HepG2 (cell line): ENCODE results near the gene ANO10. TPM values are rescaled to one million over a fixed set of nuclear protein-coding genes. Genes with fewer than 3 reads are reported as not detected.

Source experiments
- CSRNP2 ChIP-seq: sonication (generic); formaldehyde crosslinking; conservative IDR thresholded peaks from 2 replicates; pipeline ENCODE4 v1.8.0; 2022; ENCODE audit warnings: low read depth, missing genetic modification reagents
- HOMEZ ChIP-seq: IDR thresholded peaks from 2 replicates; pipeline ENCODE4 v1.6.1; 2016; ENCODE audit warnings: low read depth
- MIER3 ChIP-seq: IDR thresholded peaks from 2 replicates; pipeline ENCODE4 v1.6.1; 2016; ENCODE audit warnings: missing compliant biosample characterization, borderline replicate concordance
- PCBP2 ChIP-seq: fragments of 200-400 bp; formaldehyde crosslinking; optimal IDR thresholded peaks from 2 replicates; pipeline ENCODE3; 2018; ENCODE audit warnings: low read length, low read depth; ENCODE audit not compliant: poor library complexity, severe bottlenecking
- POLR2AphosphoS5 ChIP-seq: IDR thresholded peaks from 2 replicates; pipeline ENCODE4 v1.6.1; 2012; ENCODE audit warnings: low read depth, low read length
- RERE ChIP-seq: IDR thresholded peaks from 2 replicates; pipeline ENCODE4 v1.6.1; 2016; ENCODE audit warnings: low read depth, missing genetic modification reagents, missing compliant biosample characterization
- SALL2 ChIP-seq: sonication (generic); formaldehyde crosslinking; IDR thresholded peaks from 2 replicates; pipeline ENCODE4 v1.8.1; 2023; ENCODE audit warnings: mild to moderate bottlenecking, missing genetic modification reagents, inconsistent platforms
- ZNF407 ChIP-seq: sonication (generic); formaldehyde crosslinking; IDR thresholded peaks from one replicate; pipeline ENCODE4 v1.5.1; 2020; ENCODE audit warnings: mild to moderate bottlenecking, missing genetic modification reagents; ENCODE audit errors: not compliant biosample characterization
- polyA plus RNA-seq, 8 experiments: library from polyadenylated mRNA; depleted of rRNA in 3 of 8; stranded (reverse) in 7 of 8; unstranded in 1 of 8; fragments of >200 nt; fragmentation: Illumina TruSeq in 4 of 8; extraction: Trizol in 4 of 8; gene quantifications; 2 replicates each; pipeline versions ENCODE4 v1.2.1 to v1.2.3, GENCODE V29; 2011 to 2016; ENCODE audit warnings: low read depth in 4 of 8, missing spikeins in 1 of 8, mixed read lengths in 1 of 8; ENCODE audit not compliant: insufficient read depth in 1 of 8
- total RNA-seq, 5 experiments: library from RNA; depleted of rRNA; stranded (reverse); fragments of >200 nt; fragmentation: Illumina TruSeq; extraction: Trizol; gene quantifications; 2 replicates each; pipeline ENCODE4 v1.2.3, GENCODE V29; 2016; ENCODE audit warnings: low read depth in 1 of 5

ANO10 gene
- total and polyA plus RNA-seq, 2 of the 13 experiments (the other 11 are each of a cell fraction or from before 2014, with no cell fraction given) = 10.4 to 13.1 TPM

- TF ChIP-seq ZNF407 (no peak), HOMEZ (CRISPR knock-in tag) (peak; percentile 52; the same call in 1 of the 2 replicates), POLR2AphosphoS5 (peak; percentile 62), CSRNP2 (CRISPR knock-in tag) (no peak), RERE (CRISPR knock-in tag) (no peak), PCBP2 (no peak), SALL2 (CRISPR knock-in tag) (no peak), MIER3 (CRISPR knock-in tag) (no peak)
These were observed at the start of gene ANO10 (continued) for GRCh38 chr3:43621656-43622432.
